HuH-7.5 (cell line): ENCODE data around the gene C1QTNF9.
"Not testable (repeated sequence)": the region's sequence is repeated elsewhere in the genome, so short reads cannot be mapped to it uniquely, and the experiment has no call there.

Source experiments
- DNase-seq: peaks from one replicate; pipeline ENCODE4 v3.0.0; 2011; ENCODE audit warnings: low spot score

C1QTNF9 gene

GRCh38 chr13:24309300-24309699 is at the start of gene C1QTNF9:
C1QTNF9 (plus strand) TSS chr13:24309580; CDS start chr13:24316004, 6,424 bp downstream.
- DNase-seq, result not testable (repeated sequence)

- DNase-seq, result no peak
Observed at GRCh38 chr13:24261566-24261965, 47.8 kb upstream of the C1QTNF9 start.

GRCh38 chr13:24263632-24264031 is 45.7 kb upstream of the C1QTNF9 start:
- no peak for DNase-seq

- DNase-seq, result no peak
Observed at GRCh38 chr13:24264976-24265375, 44.4 kb upstream of the C1QTNF9 start.

- no peak for DNase-seq
Observed at GRCh38 chr13:24265453-24265852, 43.9 kb upstream of the C1QTNF9 start.

- DNase-seq, result no peak
Observed at GRCh38 chr13:24267274-24267673, 42.1 kb upstream of the C1QTNF9 start.

GRCh38 chr13:24267801-24268200 is 41.6 kb upstream of the C1QTNF9 start:
- no peak for DNase-seq

GRCh38 chr13:24269821-24270220 is 39.6 kb upstream of the C1QTNF9 start:
- DNase-seq, result no peak

- DNase-seq, result peak; percentile 43
Observed at GRCh38 chr13:24270639-24271141, 38.7 kb upstream of the C1QTNF9 start.

- no peak for DNase-seq
Observed at GRCh38 chr13:24271231-24271600, 38.2 kb upstream of the C1QTNF9 start.

GRCh38 chr13:24271601-24272451 is 37.6 kb upstream of the C1QTNF9 start:
- no peak for DNase-seq

GRCh38 chr13:24272452-24273161 is 36.8 kb upstream of the C1QTNF9 start:
- DNase-seq, result no peak

- no peak for DNase-seq
Observed at GRCh38 chr13:24273926-24274325, 35.5 kb upstream of the C1QTNF9 start.

GRCh38 chr13:24274452-24275021 is 34.8 kb upstream of the C1QTNF9 start:
- DNase-seq, result no peak

GRCh38 chr13:24275041-24275440 is 34.3 kb upstream of the C1QTNF9 start:
- no peak for DNase-seq

GRCh38 chr13:24276306-24276705 is 33.1 kb upstream of the C1QTNF9 start:
- no peak for DNase-seq

- no peak for DNase-seq
Observed at GRCh38 chr13:24276861-24277260, 32.5 kb upstream of the C1QTNF9 start.

GRCh38 chr13:24277761-24278160 is 31.6 kb upstream of the C1QTNF9 start:
- no peak for DNase-seq

GRCh38 chr13:24279327-24280110 is 29.9 kb upstream of the C1QTNF9 start:
- no peak for DNase-seq

- no peak for DNase-seq
Observed at GRCh38 chr13:24280720-24281119, 28.7 kb upstream of the C1QTNF9 start.

- no peak for DNase-seq
Observed at GRCh38 chr13:24281188-24282008, 28.0 kb upstream of the C1QTNF9 start.
